Upper lobe of left lung (tissue), 6 donors: Measurements from ENCODE around the gene PIM1. TPM values are rescaled to one million over a fixed set of nuclear protein-coding genes. Genes with fewer than 3 reads are reported as not detected.
"Not testable (repeated sequence)": the region's sequence is repeated elsewhere in the genome, so short reads cannot be mapped to it uniquely, and the experiment has no call there.

Source experiments
- ATAC-seq, 2 donors: fragments of 200-7000 bp; cut with Tn5 transposase; one replicate each; pipeline ENCODE4 v1.9.1; 2022; ENCODE audit warnings: mild to moderate bottlenecking in 2 of 2, moderate library complexity in 2 of 2; ENCODE audit not compliant: low FRiP score in 2 of 2
- DNase-seq, 2 donors: peaks; one replicate each; pipeline ENCODE4 v3.0.0-alpha.2; 2019 to 2020
- H3K27ac ChIP-seq, 4 donors: fragments of 200-600 bp; sonication (generic); one replicate each; pipeline ENCODE4 v1.5.1; 2016 to 2019
- H3K27me3 ChIP-seq, 4 donors: fragments of 200-600 bp; sonication (generic); one replicate each; pipeline ENCODE4 v1.5.1; 2017 to 2019
- H3K36me3 ChIP-seq, 4 donors: fragments of 200-600 bp; sonication (generic); one replicate each; pipeline ENCODE4 v1.5.1; 2016 to 2019
- H3K4me1 ChIP-seq, 4 donors: fragments of 200-600 bp; sonication (generic); one replicate each; pipeline ENCODE4 v1.5.1; 2018 to 2019
- H3K4me3 ChIP-seq, 4 donors: fragments of 200-600 bp; sonication (generic); one replicate each; pipeline ENCODE4 v1.5.1; 2017 to 2019; ENCODE audit warnings: mild to moderate bottlenecking in 2 of 4, moderate library complexity in 1 of 4
- H3K9me3 ChIP-seq, 4 donors: fragments of 200-600 bp; sonication (generic); one replicate each; pipeline ENCODE4 v1.5.1; 2018 to 2019
- EP300 ChIP-seq, 4 donors: sonication (generic); formaldehyde crosslinking; IDR thresholded peaks; one replicate each; pipeline ENCODE4 v1.5.1; 2017; ENCODE audit warnings: antibody characterized with exemption in 4 of 4, control low read depth in 2 of 4
- POLR2A ChIP-seq, 4 donors: fragments of 450-650 bp; IDR thresholded peaks; one replicate each; pipeline ENCODE4 v1.5.1; 2016 to 2017; ENCODE audit warnings: antibody characterized with exemption in 4 of 4, mild to moderate bottlenecking in 2 of 4
- POLR2AphosphoS5 ChIP-seq, 2 donors: sonication (generic); formaldehyde crosslinking; IDR thresholded peaks; one replicate each; pipeline ENCODE4 v1.5.1; 2017; ENCODE audit warnings: antibody characterized with exemption in 2 of 2
- WGBS, 2 donors: methylation state at CpG; one replicate each; pipeline ENCODE4 v1.1.5; 2017 to 2018; 5-methylcytosine and 5-hydroxymethylcytosine counted together
- total RNA-seq, 6 donors: library from RNA; depleted of rRNA in 4 of 6; stranded (reverse); fragments of >200 nt in 4 of 6; gene quantifications; one replicate each; pipeline versions ENCODE4 v1.1.0 to v1.2.1, GENCODE V29; 2016 to 2021
- TF ChIP-seq, protein P1 (sequence below), 6 experiments: fragments of 450-650 bp in 4 of 6; fragments of 200-600 bp in 2 of 6; sonication (generic) in 2 of 6; IDR thresholded peaks; one replicate each; pipeline ENCODE4 v1.5.1; 2016 to 2019; ENCODE audit warnings: antibody characterized with exemption in 6 of 6
- donor health status: DM: no; HTN: no; CAD: no; lungs with moderate emphysema.
- donor health status: DM: no; HTN: yes; CAD: no; lungs with severe emphysema.

PIM1 gene
- total RNA-seq, 6 donors from 2014 or later, result 26.9 to 80.9 (median 36.0) TPM

DNA sequence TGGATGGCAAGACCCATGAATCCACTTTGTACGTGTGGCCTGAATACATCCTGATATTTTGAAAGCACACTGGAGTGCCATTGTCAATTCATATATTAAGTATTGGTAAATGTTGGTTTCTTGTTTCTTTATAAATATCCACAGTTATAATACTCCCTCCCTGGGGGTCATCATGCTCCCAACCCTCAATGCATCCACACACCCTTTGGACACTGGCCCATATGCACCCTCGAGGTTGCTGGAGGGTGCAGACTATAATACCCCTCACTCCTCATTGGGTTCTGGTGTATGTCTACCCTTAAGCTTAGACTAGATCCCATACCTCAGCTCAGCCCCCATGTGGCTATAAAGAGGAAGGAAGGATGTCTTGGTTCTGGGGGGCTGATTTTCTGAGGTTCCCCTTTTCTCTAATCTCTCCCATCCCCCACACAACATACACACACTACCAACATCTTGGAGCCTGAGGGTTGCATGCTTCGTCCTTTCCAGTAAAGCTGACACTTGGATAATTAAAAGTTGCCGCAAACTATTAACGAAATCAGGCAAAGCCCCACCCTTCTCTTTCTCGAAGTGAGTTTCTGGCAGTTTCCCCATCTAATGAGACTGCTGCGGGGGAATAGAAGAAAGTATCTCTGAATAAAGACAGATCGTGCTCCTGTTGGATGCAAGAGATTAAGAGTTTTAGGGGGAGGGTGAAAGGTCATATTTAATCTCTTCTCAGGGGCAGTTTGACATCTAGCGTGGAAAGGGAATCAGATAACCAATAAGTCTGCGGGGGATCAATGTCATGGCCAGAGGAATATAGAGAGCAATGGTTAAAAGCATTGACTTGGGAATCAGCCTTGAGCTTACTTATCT lies 7.4 kb downstream of the PIM1 start:
- ATAC-seq (peak in 1 of 2 donors; percentile 35), DNase-seq (no peak)
- Histone ChIP-seq H3K27ac (peak overlapping the region in 2 of 4 donors; percentile 9 to 53), H3K27me3 (no peaks in the 10 kb centered on the region), H3K4me3 (no peak overlapping the region), H3K4me1 (peaks cover 15 to 41% (median 27%) of the 10 kb centered on the region in 4 donors), H3K36me3 (peaks cover 25 to 38% (median 35%) of the 10 kb centered on the region in 4 donors), H3K9me3 (no peaks in the 10 kb centered on the region)
- WGBS, 2 donors, result 55 to 76% methylated on average over 10 of the region's 10 CpGs
- TF ChIP-seq POLR2AphosphoS5 (IDR thresholded peaks at IDR 0.05) (no peak), EP300 (IDR thresholded peaks at IDR 0.05) (peak in 1 of 4 donors; percentile 14)

DNA sequence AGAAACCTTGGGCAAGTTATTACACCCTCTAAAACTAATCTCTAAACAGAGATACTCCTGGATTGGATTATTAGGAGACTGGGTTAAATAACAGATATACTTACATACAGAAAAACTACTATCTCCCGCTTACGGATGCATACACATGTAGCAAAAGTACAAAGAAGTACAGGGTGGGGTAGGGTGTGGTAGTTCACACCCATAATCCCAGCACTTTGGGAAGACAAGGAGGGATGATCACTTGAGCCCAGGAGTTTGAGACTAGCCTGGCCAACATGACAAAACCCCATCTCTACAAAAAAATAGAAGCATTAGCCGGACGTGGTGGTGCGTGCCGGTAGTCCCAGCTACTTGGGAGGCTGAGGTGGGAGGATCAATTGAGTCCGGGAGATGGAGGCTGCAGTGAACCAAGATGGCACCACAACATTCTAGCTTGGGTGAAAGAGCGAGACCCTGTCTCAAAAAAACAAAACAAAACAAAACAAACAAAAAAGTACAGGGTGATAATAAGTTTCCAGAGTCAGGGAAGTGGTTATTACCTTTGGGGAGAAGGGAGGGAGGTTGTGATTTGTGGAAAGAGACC lies 8.1 kb downstream of the PIM1 start:
- ATAC-seq, result no peak
- no peaks in the 10 kb centered on the region for H3K9me3 ChIP-seq
- peaks cover 15 to 41% (median 26%) of the 10 kb centered on the region in 4 donors for H3K4me1 ChIP-seq
- no peak overlapping the region for H3K4me3 ChIP-seq
- 90 to 96% methylated on average over 8 of the region's 8 CpGs for WGBS, 2 donors
- peak overlapping the region in 1 of 4 donors; percentile 53 for H3K27ac ChIP-seq
- no peaks in the 10 kb centered on the region for H3K27me3 ChIP-seq
- TF ChIP-seq POLR2AphosphoS5 (IDR thresholded peaks at IDR 0.05) (no peak), POLR2A (IDR thresholded peaks at IDR 0.05) (no peak), EP300 (IDR thresholded peaks at IDR 0.05) (no peak)
- TF ChIP-seq, protein P1, sequence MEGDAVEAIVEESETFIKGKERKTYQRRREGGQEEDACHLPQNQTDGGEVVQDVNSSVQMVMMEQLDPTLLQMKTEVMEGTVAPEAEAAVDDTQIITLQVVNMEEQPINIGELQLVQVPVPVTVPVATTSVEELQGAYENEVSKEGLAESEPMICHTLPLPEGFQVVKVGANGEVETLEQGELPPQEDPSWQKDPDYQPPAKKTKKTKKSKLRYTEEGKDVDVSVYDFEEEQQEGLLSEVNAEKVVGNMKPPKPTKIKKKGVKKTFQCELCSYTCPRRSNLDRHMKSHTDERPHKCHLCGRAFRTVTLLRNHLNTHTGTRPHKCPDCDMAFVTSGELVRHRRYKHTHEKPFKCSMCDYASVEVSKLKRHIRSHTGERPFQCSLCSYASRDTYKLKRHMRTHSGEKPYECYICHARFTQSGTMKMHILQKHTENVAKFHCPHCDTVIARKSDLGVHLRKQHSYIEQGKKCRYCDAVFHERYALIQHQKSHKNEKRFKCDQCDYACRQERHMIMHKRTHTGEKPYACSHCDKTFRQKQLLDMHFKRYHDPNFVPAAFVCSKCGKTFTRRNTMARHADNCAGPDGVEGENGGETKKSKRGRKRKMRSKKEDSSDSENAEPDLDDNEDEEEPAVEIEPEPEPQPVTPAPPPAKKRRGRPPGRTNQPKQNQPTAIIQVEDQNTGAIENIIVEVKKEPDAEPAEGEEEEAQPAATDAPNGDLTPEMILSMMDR (IDR thresholded peaks at IDR 0.05), result no peak
- no peak for DNase-seq
- H3K36me3 ChIP-seq, result peaks cover 21 to 32% (median 28%) of the 10 kb centered on the region in 4 donors

DNA sequence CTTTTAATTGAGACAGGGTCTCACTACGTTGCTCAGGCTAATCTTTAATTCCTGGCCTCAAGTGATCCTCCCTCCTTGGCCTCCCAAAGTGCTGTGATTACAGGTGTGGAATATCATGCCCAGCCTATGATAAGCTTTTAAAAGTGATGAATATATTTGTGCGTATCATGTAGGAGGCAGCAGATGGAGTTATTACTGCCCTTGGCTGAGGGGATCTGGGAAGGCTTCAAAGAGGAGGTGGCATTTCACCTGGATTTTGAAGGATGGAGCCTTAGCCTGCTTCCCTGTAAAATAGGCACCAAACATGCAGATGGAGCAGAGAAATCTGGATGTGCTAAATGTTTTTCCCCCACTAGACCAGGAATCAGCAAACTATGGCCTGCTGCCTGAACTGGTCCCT lies 10.1 kb downstream of the PIM1 start:
- TF ChIP-seq POLR2A (IDR thresholded peaks at IDR 0.05), result no peak
- TF ChIP-seq EP300 (IDR thresholded peaks at IDR 0.05), result no peak
- no peak for TF ChIP-seq POLR2AphosphoS5 (IDR thresholded peaks at IDR 0.05)
- TF ChIP-seq, protein P1 (IDR thresholded peaks at IDR 0.05), result no peak

DNA sequence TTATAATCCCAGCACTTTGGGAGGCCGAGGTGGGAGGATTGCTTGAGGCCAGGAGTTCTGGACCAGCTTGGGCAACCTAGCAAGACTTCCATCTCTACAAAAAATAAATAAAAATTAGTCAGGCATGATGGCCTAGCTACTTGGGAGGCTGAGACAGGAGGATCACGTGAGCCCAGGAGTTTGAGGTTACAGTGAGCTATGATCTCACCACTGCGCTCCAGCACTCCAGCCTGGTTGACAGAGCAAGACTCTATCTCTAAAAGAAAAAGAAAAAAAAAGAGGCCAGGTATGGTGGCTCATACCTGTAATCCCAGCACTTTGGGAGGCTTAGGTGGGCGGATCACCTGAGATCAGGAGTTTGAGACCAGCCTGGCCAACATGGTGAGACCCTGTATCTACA lies 10.7 kb downstream of the PIM1 start:
- not testable (repeated sequence) for H3K27me3 ChIP-seq, ATAC-seq, H3K36me3 ChIP-seq, DNase-seq, H3K9me3 ChIP-seq, H3K4me3 ChIP-seq, H3K27ac ChIP-seq
- peaks cover 11 to 25% (median 13%) of the 10 kb centered on the region in 4 donors for H3K4me1 ChIP-seq
- WGBS, 2 donors, result 91 to 96% methylated on average over 4 of the region's 4 CpGs

More for the DNA sequence above, 10.1 kb downstream of the PIM1 start:
- DNase-seq (no peak), ATAC-seq (no peak)
- no peaks in the 10 kb centered on the region for H3K27me3 ChIP-seq
- H3K27ac ChIP-seq, result no peak overlapping the region
- peaks cover 12 to 28% (median 16%) of the 10 kb centered on the region in 4 donors for H3K4me1 ChIP-seq
- no peaks in the 10 kb centered on the region for H3K9me3 ChIP-seq
- H3K4me3 ChIP-seq, result no peak overlapping the region
- WGBS, 2 donors, result 95 to 100% methylated on average over 2 of the region's 2 CpGs
- peaks cover 2 to 11% (median 9%) of the 10 kb centered on the region in 4 donors for H3K36me3 ChIP-seq

DNA sequence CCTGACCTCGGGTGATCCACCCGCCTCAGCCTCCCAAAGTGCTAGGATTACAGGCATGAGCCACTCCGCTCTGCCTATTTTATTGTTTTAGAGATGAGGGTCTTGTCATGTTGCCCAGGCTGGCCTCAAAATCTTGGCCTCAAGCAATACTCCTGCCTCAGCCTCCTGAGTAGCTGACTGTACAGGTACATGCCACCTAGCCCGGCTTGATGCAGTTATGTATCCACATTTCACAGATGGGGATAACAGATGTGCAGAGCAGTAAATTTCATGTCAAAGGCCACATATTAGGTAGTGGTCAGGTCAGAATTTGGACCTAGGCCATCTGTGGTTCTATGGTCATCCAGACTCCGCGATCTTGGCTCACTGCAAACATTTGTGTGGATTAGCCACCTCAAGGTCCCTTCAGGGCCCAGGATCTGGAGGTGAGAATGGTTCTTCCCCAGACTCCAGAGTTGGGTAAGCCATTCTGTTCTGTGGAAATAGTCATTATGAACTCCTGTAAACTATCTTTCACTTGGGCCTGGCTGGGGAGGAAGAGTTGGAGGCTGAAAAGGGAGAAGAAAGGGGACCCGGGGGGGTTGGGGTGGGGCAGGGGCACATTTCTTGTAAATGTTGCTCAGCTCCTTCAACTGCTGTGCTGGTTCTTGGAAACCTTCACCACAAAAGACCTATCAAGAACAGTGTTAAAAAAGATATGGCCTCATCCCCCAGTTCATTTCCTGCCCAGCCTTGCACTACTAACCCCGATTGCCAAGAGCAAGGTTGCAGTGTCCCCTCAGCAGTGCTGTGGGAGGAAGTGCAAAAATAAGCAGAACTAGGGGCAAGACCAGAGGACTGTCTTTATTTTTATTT lies 13.0 kb downstream of the PIM1 start:
- WGBS, 2 donors, result 72 to 74% methylated on average over 7 to 8 of the region's 8 CpGs
- peak overlapping the region; percentile 74 to 82 (median 78) for H3K27ac ChIP-seq
- H3K27me3 ChIP-seq, result no peaks in the 10 kb centered on the region
- TF ChIP-seq EP300 (IDR thresholded peaks at IDR 0.05) (peak in 2 of 4 donors; percentile 6 to 46), POLR2A (IDR thresholded peaks at IDR 0.05) (peak in 1 of 4 donors; percentile 20), POLR2AphosphoS5 (IDR thresholded peaks at IDR 0.05) (peak; percentile 61 to 83)
- TF ChIP-seq, protein P1 (IDR thresholded peaks at IDR 0.05), result no peak
- no peaks in the 10 kb centered on the region for H3K9me3 ChIP-seq
- H3K4me3 ChIP-seq, result no peak overlapping the region
- no peaks in the 10 kb centered on the region for H3K36me3 ChIP-seq
- peaks cover 10 to 17% (median 12%) of the 10 kb centered on the region in 4 donors for H3K4me1 ChIP-seq
- peak; percentile 88 to 89 for ATAC-seq
- DNase-seq, result peak in 1 of 2 donors; percentile 79

DNA sequence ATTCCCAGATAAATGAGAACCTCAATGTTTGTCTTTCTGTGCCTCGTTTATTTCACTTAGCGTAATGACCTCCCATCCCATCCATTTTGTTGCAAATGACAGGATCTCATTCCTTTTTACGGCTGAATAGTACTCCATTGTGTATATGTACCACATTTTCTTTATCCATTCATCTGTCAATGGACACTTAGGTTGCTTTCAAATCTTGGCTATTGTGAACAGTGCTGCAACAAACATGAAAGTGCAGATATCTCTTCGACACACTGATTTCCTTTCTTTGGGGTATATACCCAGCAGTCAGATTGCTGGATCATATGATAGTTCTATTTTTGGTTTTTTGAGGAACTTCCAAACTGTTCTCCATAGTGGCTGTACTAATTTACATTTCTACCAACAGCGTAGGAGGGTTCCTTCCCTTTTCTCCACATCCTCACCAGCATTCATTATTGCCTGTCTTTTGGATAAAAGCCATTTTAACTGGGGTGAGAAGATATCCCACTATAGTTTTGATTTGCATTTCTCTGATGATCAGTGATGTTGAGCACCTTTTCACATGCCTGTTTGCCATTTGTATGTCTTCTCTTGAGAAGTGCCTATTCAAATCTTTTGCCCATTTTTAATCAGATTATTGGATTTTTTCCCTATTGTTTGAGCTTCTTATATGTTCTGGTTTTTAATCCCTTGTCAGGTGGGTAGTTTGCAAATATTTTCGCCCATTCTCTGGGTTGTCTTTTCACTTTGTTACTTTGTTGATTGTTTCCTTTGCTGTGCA lies 16.2 kb downstream of the PIM1 start:
- not testable (repeated sequence) for H3K4me3 ChIP-seq, H3K36me3 ChIP-seq, H3K9me3 ChIP-seq, H3K27me3 ChIP-seq, DNase-seq
- Histone ChIP-seq H3K27ac (peak overlapping the region; percentile 40 to 63 (median 50)), H3K4me1 (peaks cover 12 to 17% (median 15%) of the 10 kb centered on the region in 4 donors)
- peak in 1 of 2 donors; percentile 34 for ATAC-seq
- 61 to 78% methylated on average over 6 of the region's 6 CpGs for WGBS, 2 donors
